HEK293T (cell line): Measurements from ENCODE around the gene ST8SIA2.

Source experiments
- CTCF ChIA-PET: fragments of 350-600 bp; formaldehyde crosslinking; extraction: SDS; loops from one replicate; lab custom pipeline; 2021; ENCODE audit warnings: antibody characterized with exemption, inconsistent platforms; lab: Yijun Ruan, JAX
- POLR2A ChIA-PET: fragments of 350-600 bp; formaldehyde crosslinking; extraction: SDS; loops from one replicate; lab custom pipeline; 2020; ENCODE audit warnings: antibody characterized with exemption, inconsistent platforms; lab: Yijun Ruan, JAX
- DNase-seq: peaks from one replicate; pipeline ENCODE4 v3.0.0; 2012; ENCODE audit warnings: mixed read lengths; ENCODE audit errors: extremely low spot score
- ARNT ChIP-seq: fragments of 450-650 bp; IDR thresholded peaks from 2 replicates; pipeline ENCODE4 v1.6.1; 2017; ENCODE audit warnings: mild to moderate bottlenecking
- BHLHE40 ChIP-seq: fragments of 450-650 bp; IDR thresholded peaks from 2 replicates; pipeline ENCODE4 v1.6.1; 2016; ENCODE audit warnings: mild to moderate bottlenecking, moderate library complexity, borderline replicate concordance
- CTBP1 ChIP-seq: fragments of 450-650 bp; IDR thresholded peaks from 2 replicates; pipeline ENCODE4 v1.6.1; 2016; ENCODE audit warnings: borderline replicate concordance
- ELF4 ChIP-seq: fragments of 450-650 bp; IDR thresholded peaks from 2 replicates; pipeline ENCODE4 v1.6.1; 2017; ENCODE audit warnings: antibody characterized with exemption
- FOXA1 ChIP-seq: fragments of 450-650 bp; IDR thresholded peaks from 2 replicates; pipeline ENCODE4 v1.6.1; 2016; ENCODE audit warnings: mild to moderate bottlenecking
- FOXK2 ChIP-seq: fragments of 450-650 bp; IDR thresholded peaks from 2 replicates; pipeline ENCODE4 v1.6.1; 2016; ENCODE audit warnings: mild to moderate bottlenecking
- FOXM1 ChIP-seq: fragments of 450-650 bp; IDR thresholded peaks from 2 replicates; pipeline ENCODE4 v1.6.1; 2017; ENCODE audit warnings: mild to moderate bottlenecking, borderline replicate concordance
- HDGF ChIP-seq: fragments of 450-650 bp; IDR thresholded peaks from 2 replicates; pipeline ENCODE4 v1.6.1; 2017; ENCODE audit warnings: antibody characterized with exemption, borderline replicate concordance
- L3MBTL2 ChIP-seq: fragments of 450-650 bp; conservative IDR thresholded peaks from 2 replicates; pipeline ENCODE4 v1.6.1; 2016; ENCODE audit warnings: mild to moderate bottlenecking
- LEF1 ChIP-seq: fragments of 450-650 bp; IDR thresholded peaks from 2 replicates; pipeline ENCODE4 v1.6.1; 2017; ENCODE audit warnings: mild to moderate bottlenecking, borderline replicate concordance
- NFRKB ChIP-seq: fragments of 450-650 bp; IDR thresholded peaks from 2 replicates; pipeline ENCODE4 v1.6.1; 2016; ENCODE audit warnings: mild to moderate bottlenecking, moderate library complexity
- SP1 ChIP-seq: fragments of 450-650 bp; IDR thresholded peaks from 2 replicates; pipeline ENCODE4 v1.6.1; 2017
- SUZ12 ChIP-seq: fragments of 450-650 bp; IDR thresholded peaks from 2 replicates; pipeline ENCODE4 v1.6.1; 2016; ENCODE audit warnings: mild to moderate bottlenecking
- TARDBP ChIP-seq: fragments of 450-650 bp; IDR thresholded peaks from 2 replicates; pipeline ENCODE4 v1.6.1; 2016
- ZNF384 ChIP-seq: fragments of 450-650 bp; IDR thresholded peaks from 2 replicates; pipeline ENCODE4 v1.6.1; 2016
- TF ChIP-seq, protein P1 (sequence below): fragments of 450-650 bp; IDR thresholded peaks from 2 replicates; pipeline ENCODE4 v1.6.1; 2016

ST8SIA2 gene

DNA sequence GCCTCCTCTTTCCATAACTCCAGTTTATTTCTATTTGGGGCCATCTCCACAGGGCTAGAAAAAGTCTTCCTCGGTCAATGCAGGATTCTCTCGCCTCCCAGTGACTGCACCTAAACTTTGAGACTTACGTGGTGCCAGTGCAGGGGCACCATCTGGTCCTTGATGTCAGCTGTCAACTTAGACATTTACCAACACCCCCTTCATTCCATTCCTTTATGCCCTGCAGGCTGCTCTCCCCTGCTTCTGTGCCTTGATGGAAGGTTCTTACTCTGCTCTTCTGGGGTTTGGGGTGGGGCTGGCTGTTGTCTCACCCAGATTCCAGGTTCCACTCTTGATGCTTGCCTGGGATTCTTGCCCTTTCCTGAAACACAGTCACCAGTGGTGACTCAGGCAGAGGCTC is 101.8 kb downstream of the ST8SIA2 start:
- POLR2A ChIA-PET = no interaction called here
- no peak for DNase-seq
- TF ChIP-seq SUZ12 (no peak), ELF4 (no peak), FOXA1 (no peak)
- CTCF ChIA-PET = no interaction called here

DNA sequence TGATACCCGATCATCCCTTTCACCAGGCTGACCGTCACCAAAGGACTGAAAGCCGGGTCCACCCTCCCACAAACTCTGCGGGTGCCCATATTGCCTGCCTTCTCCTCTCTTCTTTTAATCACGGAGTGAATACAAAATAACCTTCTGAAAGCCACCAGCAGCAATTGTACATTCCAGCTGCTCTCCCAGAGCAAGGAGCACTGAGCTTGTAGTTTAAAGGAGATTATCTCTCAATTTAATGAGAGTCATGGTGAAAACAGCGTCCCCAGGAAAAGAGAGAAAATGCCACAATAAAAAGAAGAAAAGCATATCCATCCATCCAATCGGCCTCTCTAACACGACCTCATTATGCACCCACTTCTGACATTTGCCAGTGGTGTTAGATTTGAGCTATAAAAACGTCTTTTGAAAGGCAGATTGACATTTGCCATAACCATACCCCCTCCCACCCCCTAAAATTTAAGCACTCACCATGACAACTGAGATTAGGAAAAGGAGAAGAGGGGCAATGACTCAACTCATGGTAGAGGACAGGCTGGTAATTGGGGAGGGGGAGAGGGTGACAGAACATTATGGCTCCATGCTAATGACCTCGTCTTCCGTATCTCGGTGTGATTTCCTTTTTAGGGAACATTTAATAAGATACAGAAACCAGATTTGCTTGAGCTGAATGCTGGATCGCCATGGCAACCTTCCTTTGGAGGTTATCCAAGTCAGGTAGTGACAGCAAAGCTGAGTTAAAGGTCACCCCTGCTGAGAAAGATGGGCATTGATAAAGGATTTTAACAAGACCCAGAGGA is 106.2 kb downstream of the ST8SIA2 start:
- DNase-seq = no peak
- TF ChIP-seq LEF1 (no peak), ZNF384 (no peak), BHLHE40 (no peak), ARNT (no peak), TARDBP (no peak), NFRKB (no peak), FOXM1 (no peak), SUZ12 (no peak), ELF4 (no peak), SP1 (no peak), FOXK2 (no peak), HDGF (no peak), L3MBTL2 (no peak), CTBP1 (no peak), FOXA1 (no peak)
- TF ChIP-seq, protein P1, sequence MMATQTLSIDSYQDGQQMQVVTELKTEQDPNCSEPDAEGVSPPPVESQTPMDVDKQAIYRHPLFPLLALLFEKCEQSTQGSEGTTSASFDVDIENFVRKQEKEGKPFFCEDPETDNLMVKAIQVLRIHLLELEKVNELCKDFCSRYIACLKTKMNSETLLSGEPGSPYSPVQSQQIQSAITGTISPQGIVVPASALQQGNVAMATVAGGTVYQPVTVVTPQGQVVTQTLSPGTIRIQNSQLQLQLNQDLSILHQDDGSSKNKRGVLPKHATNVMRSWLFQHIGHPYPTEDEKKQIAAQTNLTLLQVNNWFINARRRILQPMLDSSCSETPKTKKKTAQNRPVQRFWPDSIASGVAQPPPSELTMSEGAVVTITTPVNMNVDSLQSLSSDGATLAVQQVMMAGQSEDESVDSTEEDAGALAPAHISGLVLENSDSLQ = no peak
- ChIA-PET CTCF (no interaction called here), POLR2A (no interaction called here)

DNA sequence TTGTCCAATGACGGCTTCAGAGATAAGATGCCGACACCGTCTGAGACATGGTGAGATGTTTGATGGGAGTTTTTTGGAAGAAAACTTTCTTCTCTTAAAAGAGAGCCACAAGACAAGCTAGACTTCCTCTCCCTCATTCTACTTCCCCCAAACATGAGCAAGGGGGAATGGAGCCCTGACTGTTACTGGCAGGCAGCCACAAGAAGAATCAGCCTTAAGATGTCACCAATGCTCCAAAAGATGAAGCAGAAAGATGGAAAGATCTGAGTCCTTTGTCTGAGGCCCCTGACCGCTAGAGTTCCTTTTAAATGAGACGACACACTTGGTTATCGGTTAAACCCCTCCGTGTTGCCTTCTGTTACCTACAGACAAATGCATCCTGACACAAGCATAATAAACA is 108.7 kb downstream of the ST8SIA2 start:
- ChIA-PET POLR2A (no interaction called here), CTCF (no interaction called here)
- TF ChIP-seq, protein P1 = no peak
- TF ChIP-seq HDGF = no peak
- TF ChIP-seq ZNF384 = no peak
- TF ChIP-seq SUZ12 = no peak
- no peak for TF ChIP-seq CTBP1
- TF ChIP-seq FOXA1 = no peak
- TF ChIP-seq FOXM1 = no peak
- TF ChIP-seq TARDBP = no peak
- no peak for TF ChIP-seq L3MBTL2
- no peak for TF ChIP-seq ELF4
- no peak for TF ChIP-seq SP1
- no peak for TF ChIP-seq FOXK2
- TF ChIP-seq NFRKB = no peak
- DNase-seq = no peak

DNA sequence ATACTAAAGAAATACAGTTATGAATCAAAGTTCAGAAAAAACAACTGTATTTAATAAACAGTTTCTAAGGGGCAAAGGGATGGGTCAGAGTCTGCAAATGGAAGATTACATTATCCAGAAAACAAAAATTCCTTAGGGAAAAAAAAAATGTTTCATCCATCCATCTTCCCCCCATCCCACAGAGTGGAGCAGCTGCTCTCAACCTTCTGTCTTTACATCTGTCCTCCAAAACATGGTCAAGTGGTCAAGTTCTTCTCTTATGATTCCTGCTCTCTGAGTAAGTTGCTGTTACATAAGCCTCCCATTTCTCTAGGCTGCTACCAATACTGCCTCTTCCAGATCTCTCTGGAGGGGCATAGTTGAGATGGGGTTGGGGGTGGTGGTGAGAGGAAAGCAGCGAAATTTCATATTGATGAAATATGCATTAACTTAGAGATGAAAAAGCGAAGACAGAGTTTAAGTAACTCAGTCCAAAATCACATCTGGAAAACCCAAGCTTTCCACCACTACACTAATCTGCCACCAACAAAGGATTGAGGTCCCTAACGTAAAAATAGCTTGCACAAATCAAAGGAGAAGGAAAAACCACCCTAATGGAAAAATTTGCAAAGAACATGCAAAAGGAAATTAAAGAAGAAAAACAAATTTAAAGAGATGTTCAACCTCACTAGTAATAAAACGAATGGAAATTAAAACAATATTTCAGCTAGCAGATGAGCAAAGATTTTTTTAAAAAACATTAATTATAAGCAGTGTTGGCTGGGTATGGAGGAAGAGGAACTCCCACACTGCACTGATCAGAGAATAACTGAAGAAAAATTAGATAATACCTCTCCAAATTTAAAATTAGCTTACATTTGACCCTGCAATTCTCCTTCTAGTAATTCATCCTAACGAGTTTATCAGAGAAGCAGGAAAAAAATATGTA is 109.5 kb downstream of the ST8SIA2 start:
- POLR2A ChIA-PET = no interaction called here
- TF ChIP-seq, protein P1 = no peak
- TF ChIP-seq FOXA1 (no peak), FOXK2 (no peak), SP1 (no peak), L3MBTL2 (no peak), FOXM1 (no peak)
- no peak for DNase-seq
- CTCF ChIA-PET = no interaction called here

DNA sequence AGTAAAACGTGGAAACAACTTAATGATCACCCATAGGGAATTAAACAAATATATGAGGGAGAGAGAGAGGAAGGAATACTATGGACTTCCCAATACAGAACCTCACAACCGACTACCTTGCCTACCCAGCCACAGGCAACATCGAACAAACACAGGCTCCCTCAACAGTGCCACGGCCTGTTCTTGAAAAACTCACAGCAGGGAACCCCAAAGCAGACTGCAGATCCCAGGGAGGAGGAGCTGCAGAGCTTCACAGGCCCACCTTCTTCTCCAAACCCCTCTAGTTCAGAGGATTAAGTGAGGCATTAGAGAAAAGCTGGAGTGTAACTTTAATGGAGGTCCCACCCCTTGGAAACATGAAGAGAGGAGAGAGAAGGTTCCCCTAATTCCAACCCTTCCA is 110.2 kb downstream of the ST8SIA2 start:
- ChIA-PET CTCF (no interaction called here), POLR2A (no interaction called here)
- no peak for DNase-seq
- TF ChIP-seq FOXA1 (no peak), CTBP1 (no peak), SUZ12 (no peak), ZNF384 (no peak), BHLHE40 (no peak), NFRKB (no peak), SP1 (no peak), HDGF (no peak), ARNT (no peak), LEF1 (no peak), FOXK2 (no peak), FOXM1 (no peak), L3MBTL2 (no peak)
- TF ChIP-seq, protein P1 = no peak
